Gastroesophageal sphincter (tissue), 3 donors: ENCODE results near the gene ZC3H10.
"Not testable (repeated sequence)": the region's sequence is repeated elsewhere in the genome, so short reads cannot be mapped to it uniquely, and the experiment has no call there.

Experiments used
- EP300 ChIP-seq: sonication (generic); formaldehyde crosslinking; IDR thresholded peaks from one replicate; pipeline ENCODE4 v1.6.1; 2017; ENCODE audit warnings: antibody characterized with exemption, mild to moderate bottlenecking
- TF ChIP-seq, protein P1 (sequence below), 4 experiments: fragments of 200-600 bp in 2 of 4; fragments of 450-650 bp in 2 of 4; sonication (generic) in 1 of 4; IDR thresholded peaks; one replicate each; pipeline ENCODE4 v1.5.1; 2017 to 2019; ENCODE audit warnings: antibody characterized with exemption in 4 of 4, mild to moderate bottlenecking in 2 of 4, moderate library complexity in 2 of 4

DNA sequence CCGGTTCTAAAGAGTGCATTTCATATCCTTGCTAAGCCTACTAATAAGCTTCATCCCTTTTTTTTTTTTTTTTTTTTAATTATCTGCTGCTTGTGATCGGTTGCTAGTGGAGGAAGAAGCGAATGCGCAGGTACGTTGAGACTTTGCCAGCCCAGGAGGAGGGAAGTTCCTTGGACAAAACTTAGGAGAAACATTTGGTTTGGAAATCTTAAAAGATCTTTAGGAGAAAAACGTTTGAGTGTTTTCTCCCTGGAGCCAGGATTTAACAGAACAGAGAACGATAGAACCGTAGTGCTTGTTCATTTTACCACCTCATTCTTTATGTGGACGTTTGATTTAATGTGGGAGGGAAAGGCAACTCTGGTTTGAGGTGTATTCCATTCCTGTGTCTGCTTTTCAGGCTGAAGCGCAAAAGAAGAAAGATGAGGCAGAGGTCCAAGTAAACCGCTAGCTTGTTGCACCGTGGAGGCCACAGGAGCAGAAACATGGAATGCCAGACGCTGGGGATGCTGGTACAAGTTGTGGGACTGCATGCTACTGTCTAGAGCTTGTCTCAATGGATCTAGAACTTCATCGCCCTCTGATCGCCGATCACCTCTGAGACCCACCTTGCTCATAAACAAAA is 872 bp upstream of the ZC3H10 start:
- TF ChIP-seq, protein P1, sequence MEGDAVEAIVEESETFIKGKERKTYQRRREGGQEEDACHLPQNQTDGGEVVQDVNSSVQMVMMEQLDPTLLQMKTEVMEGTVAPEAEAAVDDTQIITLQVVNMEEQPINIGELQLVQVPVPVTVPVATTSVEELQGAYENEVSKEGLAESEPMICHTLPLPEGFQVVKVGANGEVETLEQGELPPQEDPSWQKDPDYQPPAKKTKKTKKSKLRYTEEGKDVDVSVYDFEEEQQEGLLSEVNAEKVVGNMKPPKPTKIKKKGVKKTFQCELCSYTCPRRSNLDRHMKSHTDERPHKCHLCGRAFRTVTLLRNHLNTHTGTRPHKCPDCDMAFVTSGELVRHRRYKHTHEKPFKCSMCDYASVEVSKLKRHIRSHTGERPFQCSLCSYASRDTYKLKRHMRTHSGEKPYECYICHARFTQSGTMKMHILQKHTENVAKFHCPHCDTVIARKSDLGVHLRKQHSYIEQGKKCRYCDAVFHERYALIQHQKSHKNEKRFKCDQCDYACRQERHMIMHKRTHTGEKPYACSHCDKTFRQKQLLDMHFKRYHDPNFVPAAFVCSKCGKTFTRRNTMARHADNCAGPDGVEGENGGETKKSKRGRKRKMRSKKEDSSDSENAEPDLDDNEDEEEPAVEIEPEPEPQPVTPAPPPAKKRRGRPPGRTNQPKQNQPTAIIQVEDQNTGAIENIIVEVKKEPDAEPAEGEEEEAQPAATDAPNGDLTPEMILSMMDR (IDR thresholded peaks at IDR 0.05) = not testable (repeated sequence)
- not testable (repeated sequence) for TF ChIP-seq EP300
